ENCODE results near the gene CUL9. TPM values are rescaled to one million over a fixed set of nuclear protein-coding genes. Genes with fewer than 3 reads are reported as not detected.
A peak's percentile ranks its signal among the peaks of the same experiment; 100 is the strongest.

CUL9 gene
- polyA plus RNA-seq, 5 donors: 32.2 to 40.3 (median 37.6) TPM

DNA sequence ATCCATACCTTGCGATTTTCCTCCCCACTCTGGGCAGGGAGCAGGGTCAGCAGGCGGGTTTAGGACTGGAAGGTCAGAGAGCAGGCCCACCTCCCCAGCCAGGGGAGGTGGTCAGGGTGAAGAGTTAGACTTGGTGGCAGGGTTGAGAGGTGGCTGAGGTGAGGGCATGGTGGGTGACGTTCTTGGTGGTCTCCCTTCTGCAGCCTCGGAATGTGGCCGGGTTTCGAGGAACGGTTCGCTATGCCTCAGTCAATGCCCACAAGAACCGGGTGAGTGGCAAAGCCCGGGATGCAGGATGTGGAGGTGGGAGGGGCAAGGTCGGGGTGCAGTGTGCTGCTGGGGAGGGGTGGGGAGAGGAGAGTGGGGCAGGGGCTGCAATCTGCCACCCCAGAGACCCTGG, 72.8 kb downstream of the CUL9 start:
- DNase-seq: no peak

- no peak for DNase-seq
These were observed 73.5 kb downstream of the CUL9 start for GRCh38 chr6:43255408-43256054.

DNA sequence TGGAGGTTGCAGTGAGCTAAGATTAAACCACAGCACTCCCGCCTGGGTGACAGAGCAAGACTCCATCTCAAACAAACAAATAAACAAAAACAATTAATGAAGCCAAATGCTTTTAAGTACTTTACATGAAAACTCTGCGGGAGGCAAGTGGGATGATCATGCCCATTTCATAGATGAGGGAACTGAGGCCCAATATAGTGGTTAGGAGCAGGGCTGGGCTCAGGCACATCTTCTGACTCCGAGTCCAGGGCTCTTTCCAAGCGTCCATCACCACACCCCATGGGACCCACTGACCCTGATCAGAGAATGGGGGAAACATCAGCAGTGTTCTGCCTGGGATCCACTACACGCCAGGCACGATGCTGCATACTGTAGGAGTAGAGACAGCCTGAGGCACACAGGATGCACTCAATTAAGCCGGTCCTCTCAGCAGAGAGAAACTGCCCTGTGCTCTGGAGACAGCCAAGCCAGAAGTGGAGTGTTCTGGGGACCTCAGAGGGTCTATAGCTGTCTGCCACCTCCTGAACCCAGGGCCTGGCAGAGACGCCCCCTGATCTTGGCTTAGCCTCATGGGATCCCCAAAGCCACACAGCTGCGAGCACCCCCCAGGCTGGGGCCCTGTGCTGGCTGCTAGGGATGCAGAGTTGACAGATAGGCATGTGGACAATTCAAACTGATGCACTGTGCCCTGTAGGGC, 74.8 kb downstream of the CUL9 start:
- no peak for DNase-seq

DNA sequence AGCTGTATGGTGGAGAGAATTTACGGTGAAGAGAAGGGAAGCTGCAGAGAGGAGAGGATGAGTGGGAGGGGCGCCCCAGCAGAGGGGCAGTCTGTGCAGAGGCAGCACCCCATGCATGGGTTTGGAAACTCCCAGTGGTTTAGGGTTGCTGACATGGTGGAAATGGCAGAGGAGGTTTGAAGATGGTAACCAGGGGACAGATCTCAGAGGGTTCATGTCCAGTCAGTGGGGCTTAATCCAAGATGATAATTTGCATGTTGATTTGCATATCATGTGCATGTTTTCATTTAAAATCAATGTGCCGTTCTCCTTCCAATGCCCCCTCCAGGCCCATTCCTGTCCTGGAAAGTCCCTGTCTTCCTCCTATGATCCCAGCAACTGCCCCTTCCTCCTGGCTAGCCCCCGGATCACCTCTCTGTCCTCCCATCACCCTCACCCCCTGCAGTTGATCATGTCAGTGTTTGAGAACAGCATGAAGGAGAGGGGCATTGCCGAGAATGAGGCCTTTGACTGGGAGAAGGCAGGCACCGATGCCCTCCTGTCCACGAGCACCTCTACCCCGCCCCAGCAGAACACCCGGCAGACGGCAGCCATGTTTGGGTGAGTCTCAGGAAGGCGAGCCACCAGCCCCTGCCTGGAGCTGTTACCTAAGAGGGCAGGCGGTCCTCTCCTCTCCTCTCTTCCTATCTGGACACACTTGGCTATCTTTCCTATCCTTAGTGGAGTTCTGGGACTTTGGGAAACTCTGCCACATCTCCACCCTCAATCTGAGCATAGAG, 75.6 kb downstream of the CUL9 start:
- no peak for DNase-seq

- DNase-seq: no peak
These were observed 76.2 kb downstream of the CUL9 start for GRCh38 chr6:43258180-43258579.

GRCh38 chr6:43258807-43259686, 77.1 kb downstream of the CUL9 start:
- no peak for DNase-seq

DNA sequence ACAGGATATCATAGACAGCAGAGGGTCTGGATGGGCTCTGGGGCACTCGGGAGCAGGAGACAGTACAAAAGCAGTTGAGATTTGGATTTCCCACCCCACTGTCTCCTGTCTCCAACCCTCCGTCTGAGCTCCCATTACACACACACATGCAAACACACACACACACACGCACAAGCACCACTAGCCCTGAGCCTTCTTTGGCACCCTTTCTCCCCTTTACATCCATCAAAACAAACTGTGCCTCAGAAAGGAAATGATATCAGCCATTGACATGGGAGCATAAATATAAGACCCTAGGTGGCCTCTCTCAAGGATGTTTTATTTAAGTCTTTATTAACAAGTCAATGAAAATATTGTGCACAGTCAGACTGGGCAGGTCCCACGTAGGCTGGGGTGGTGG, 78.8 kb downstream of the CUL9 start:
- no peak for DNase-seq

GRCh38 chr6:43261198-43261597, 79.2 kb downstream of the CUL9 start:
- no peak for DNase-seq

DNA sequence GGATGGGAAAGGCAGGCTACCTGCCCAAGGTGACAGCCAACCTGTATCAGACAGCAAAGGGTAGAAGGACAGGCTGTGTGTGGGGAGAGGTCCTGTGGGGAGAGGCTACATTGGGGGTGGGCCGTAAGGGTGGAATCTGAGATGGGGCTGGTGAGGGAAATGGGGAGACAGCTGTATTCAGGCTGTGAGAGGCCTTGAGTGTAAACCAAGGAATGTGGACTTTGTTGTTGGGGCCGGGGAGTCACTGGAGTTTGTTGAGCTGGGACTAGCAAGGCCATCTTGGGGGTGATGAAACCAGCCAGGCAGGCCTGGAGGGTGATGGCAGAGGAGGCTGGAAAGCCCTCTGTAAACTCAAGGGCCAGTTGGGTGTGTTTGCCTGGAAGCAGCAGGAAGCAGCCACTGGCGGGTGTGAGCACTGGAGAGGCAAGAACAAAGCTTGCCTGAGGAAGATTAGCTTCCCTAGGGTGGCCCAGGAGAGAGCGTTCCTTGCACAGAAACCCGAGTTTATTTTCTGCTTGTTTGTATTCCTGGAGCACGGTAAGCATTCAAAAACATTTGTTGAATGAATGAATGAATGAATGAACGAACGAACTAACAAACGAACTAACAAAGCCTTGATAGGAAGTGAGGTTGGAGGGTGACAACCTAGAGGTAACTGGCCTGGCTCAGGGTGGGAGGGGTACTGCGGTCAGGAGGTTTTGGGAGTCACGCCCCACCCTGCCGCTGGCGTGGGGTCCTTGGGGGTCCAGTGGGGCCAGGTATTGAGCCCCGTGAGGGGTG, 80.2 kb downstream of the CUL9 start:
- DNase-seq: no peak

- DNase-seq: no peak
These were observed 80.9 kb downstream of the CUL9 start for GRCh38 chr6:43262780-43263313.

DNA sequence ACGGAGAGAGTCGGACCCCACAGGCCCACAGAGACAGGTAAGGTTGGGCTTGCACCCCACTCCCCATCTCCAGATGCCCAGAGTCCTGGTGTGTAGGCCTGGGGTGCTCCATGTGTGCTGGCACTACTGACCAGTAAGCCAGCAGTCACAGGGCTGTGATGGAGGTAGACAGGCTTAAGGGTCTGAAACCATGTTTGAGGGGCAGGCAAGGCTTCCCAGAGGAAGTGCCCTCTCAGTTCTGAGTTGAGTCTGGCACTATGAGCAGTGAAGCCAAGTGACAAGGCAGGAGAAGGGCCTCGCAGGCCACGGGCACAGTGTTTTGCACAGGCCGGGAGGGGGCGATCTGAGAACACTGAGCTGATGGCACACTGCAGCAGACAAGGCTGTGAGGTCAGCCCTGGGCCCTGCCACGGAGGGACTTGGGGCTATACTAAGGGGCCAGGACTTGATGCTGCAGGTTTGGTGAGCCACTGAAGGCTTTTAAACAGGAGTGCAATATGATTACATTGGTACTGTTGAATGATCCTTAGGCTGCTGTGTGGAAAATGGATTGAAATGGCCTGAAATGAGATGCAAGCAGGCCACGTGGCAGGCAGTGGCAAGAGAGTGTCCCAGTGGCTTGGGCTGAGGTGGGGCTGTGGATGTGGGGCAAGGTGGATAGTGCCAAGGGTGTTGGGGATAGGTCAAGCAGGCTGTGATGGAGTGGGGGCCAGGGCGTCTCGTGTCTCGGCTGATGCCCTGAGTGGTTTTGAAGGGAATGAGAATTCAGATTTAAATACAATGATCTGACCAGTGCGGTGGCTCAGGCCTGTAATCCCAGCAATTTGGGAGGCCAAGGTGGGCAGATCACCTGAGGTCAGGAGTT, 81.5 kb downstream of the CUL9 start:
- peak in 1 of 2 donors; percentile 61 for DNase-seq

GRCh38 chr6:43264599-43265145, 82.7 kb downstream of the CUL9 start:
- no peak for DNase-seq

- no peak for DNase-seq
These were observed 83.6 kb downstream of the CUL9 start for GRCh38 chr6:43265564-43265963.

DNA sequence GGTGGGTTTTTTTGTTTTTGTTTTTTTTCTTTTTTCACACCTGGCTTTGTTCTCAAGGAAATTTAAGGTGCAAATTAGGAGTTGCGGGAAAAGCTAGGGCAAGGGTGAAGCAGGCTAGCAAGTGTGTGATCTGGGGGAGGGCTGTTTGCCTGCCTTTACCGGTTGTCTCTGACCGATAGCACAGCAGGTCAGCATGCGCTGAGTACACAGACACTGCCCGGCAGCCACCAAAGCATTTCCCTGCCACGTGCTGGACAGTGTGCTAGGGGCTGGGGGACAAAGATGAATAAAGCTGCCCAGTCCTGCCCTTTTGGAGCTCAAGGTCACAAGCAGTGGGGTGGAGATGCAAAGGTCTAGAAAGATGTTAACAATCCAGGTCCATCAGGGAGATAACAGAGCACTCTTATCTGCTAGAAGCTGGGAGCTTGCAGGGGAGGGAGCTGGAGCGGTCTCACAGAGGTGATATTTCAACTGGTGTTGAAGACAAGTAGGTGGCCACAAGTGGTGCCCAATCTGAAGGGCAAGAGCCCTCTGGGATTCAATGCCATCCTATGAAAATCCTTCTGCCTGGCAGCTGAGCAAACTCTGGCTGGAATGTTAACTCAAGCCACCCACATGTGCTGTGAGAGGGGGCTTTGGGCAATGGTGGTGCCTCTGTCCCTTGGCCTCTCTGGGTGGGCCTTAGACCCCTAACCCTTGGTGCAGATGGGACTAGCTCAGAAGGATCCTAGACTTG, 85.8 kb downstream of the CUL9 start:
- DNase-seq: no peak

- DNase-seq: peak in 1 of 2 donors; percentile 46
These were observed 86.3 kb downstream of the CUL9 start for GRCh38 chr6:43268355-43268700.

DNA sequence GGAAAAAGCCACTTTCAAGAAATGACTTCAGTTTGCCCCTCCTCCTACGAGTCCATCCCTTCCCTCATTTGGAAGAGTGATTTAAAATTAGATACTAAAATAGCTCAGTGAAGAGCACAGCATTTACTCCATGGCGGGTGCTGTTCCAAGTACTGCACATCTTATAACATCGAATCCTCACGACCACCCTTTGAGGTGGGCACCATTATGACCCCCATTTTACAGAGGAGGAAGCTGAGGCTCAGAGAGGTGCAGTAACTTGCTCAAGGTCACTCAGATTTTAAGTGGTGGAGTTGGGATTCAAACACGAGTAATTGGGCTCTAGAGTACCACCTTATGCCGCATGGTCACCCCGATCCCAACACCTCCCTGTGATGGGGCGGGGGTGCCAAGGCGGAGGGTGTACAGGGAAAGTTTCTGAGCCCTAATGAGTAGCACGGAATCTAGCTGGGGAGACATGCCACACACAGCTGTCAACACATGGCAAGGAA, 86.8 kb downstream of the CUL9 start:
- no peak for DNase-seq

DNA sequence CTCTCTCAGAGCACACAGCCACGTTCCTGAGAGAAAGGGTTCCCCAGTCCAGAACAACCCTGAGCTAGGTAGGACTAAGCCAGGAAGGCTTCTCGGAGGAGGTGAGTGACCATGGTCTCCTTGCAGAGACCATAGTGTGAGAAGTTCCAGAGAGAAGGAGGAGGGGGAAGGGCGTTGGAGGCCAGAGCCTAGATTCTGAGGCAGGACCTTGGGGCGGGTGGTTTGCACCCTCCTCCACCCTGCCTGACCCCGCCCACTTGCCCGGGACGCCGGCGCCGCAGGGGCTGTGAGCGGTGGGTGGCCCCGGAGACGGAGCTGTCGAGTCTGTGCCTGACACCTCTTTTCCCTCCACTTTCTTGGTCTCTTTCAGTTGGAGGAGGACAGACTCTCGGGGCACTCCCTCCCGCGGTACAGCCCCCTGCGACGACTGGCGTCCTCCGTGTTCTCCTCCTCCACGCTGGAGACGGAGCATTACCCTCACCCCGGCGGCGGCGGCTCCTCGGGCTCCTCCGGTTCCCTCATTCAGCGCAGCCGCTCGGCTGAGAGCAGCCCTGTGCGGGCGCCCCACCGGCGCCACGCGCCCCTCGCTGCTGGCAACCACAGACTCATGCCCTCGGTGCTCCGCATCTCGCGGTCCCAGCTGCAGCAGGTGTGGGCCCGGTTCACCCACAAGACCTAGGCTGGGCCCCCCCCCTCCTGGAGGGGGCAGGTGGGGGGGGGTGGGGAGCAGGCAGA, 87.4 kb downstream of the CUL9 start:
- DNase-seq: no peak

Data from right lung (tissue), 5 donors.